Measurements from ENCODE around the gene RTP5.
"Not testable (repeated sequence)": the region's sequence is repeated elsewhere in the genome, so short reads cannot be mapped to it uniquely, and the experiment has no call there.

The RTP5 gene

GRCh38 chr2:241912021-241912555, 42.6 kb downstream of the RTP5 start:
- TF ChIP-seq CTCF (IDR thresholded peaks at IDR 0.05; ENCODE audit: low read depth, low read length, missing control alignments): no peak
- in situ Hi-C loops (cut with HindIII; ENCODE audit: low pct_ligation_motif_present, low sequenced_read_pairs): no loop called here
- H3K4me3 ChIP-seq (ENCODE audit: low read depth, low read length): no peak overlapping the region
- H3K27ac ChIP-seq: no peak overlapping the region
- no peak for DNase-seq
- H3K36me3 ChIP-seq (replicated peaks): no peaks in the 10 kb centered on the region
- no peaks in the 10 kb centered on the region for H3K27me3 ChIP-seq (replicated peaks)

GRCh38 chr2:241913703-241914102, 44.2 kb downstream of the RTP5 start:
- no peak for TF ChIP-seq CTCF (IDR thresholded peaks at IDR 0.05; ENCODE audit: low read depth, low read length, missing control alignments)
- in situ Hi-C loops (cut with HindIII; ENCODE audit: low pct_ligation_motif_present, low sequenced_read_pairs): no loop called here
- Histone ChIP-seq H3K27me3 (replicated peaks) (no peaks in the 10 kb centered on the region), H3K36me3 (replicated peaks) (no peaks in the 10 kb centered on the region), H3K27ac (no peak overlapping the region), H3K4me3 (ENCODE audit: low read depth, low read length) (no peak overlapping the region)
- DNase-seq: no peak

GRCh38 chr2:241914542-241914941, 45.0 kb downstream of the RTP5 start:
- Histone ChIP-seq H3K27me3 (replicated peaks) (no peaks in the 10 kb centered on the region), H3K27ac (no peak overlapping the region), H3K36me3 (replicated peaks) (no peaks in the 10 kb centered on the region), H3K4me3 (ENCODE audit: low read depth, low read length) (no peak overlapping the region)
- no peak for TF ChIP-seq CTCF (IDR thresholded peaks at IDR 0.05; ENCODE audit: low read depth, low read length, missing control alignments)
- in situ Hi-C loops (cut with HindIII; ENCODE audit: low pct_ligation_motif_present, low sequenced_read_pairs): no loop called here
- no peak for DNase-seq

GRCh38 chr2:241921631-241922030, 52.1 kb downstream of the RTP5 start:
- H3K27me3 ChIP-seq (replicated peaks); H3K27ac ChIP-seq; H3K36me3 ChIP-seq (replicated peaks); in situ Hi-C loops (cut with HindIII; ENCODE audit: low pct_ligation_motif_present, low sequenced_read_pairs); H3K4me3 ChIP-seq (ENCODE audit: low read depth, low read length); DNase-seq: not testable (repeated sequence)

- in situ Hi-C loops (cut with HindIII; ENCODE audit: low pct_ligation_motif_present, low sequenced_read_pairs): no loop called here
- Histone ChIP-seq H3K36me3 (replicated peaks) (no peaks in the 10 kb centered on the region), H3K4me3 (ENCODE audit: low read depth, low read length) (no peak overlapping the region), H3K27me3 (replicated peaks) (no peaks in the 10 kb centered on the region), H3K27ac (no peak overlapping the region)
- TF ChIP-seq CTCF (IDR thresholded peaks at IDR 0.05; ENCODE audit: low read depth, low read length, missing control alignments): no peak
- DNase-seq: no peak
Measured at GRCh38 chr2:241922411-241922810, 52.9 kb downstream of the RTP5 start.

- H3K27me3 ChIP-seq (replicated peaks); in situ Hi-C loops (cut with HindIII; ENCODE audit: low pct_ligation_motif_present, low sequenced_read_pairs); H3K36me3 ChIP-seq (replicated peaks); H3K4me3 ChIP-seq (ENCODE audit: low read depth, low read length); DNase-seq; H3K27ac ChIP-seq: not testable (repeated sequence)
Measured at GRCh38 chr2:241922816-241923601, 53.5 kb downstream of the RTP5 start.

Measured in brain microvascular endothelial cell (primary cell).